Neural progenitor cell (in vitro differentiated cells): ENCODE data around the gene TMPRSS13. TPM values are rescaled to one million over a fixed set of nuclear protein-coding genes. Genes with fewer than 3 reads are reported as not detected.

Source experiments
- DNase-seq: peaks from one replicate; pipeline ENCODE4 v3.0.0-alpha.2; 2016; ENCODE audit warnings: low spot score
- H2AFZ ChIP-seq: fragments of 200-600 bp; sonication (generic); replicated peaks from 2 replicates; pipeline ENCODE4 v1.6.1; 2016; ENCODE audit warnings: antibody characterized with exemption
- H3F3A ChIP-seq: fragments of 200-600 bp; sonication (generic); 2 replicates; pipeline ENCODE4 v1.6.1; 2016; ENCODE audit warnings: antibody characterized with exemption, low read depth
- H3K27ac ChIP-seq: fragments of 200-600 bp; sonication (generic); 2 replicates; pipeline ENCODE4 v1.5.1; 2016; ENCODE audit warnings: mild to moderate bottlenecking
- H3K27me3 ChIP-seq: fragments of 200-600 bp; sonication (generic); 2 replicates; pipeline ENCODE4 v1.6.1; 2016; ENCODE audit warnings: mild to moderate bottlenecking, moderate library complexity
- H3K36me3 ChIP-seq: fragments of 200-600 bp; sonication (generic); 2 replicates; pipeline ENCODE4 v1.5.1; 2016
- H3K4me1 ChIP-seq: fragments of 200-600 bp; sonication (generic); 2 replicates; pipeline ENCODE4 v1.6.1; 2016; ENCODE audit warnings: mixed run types
- H3K4me2 ChIP-seq: fragments of 200-600 bp; sonication (generic); 2 replicates; pipeline ENCODE4 v1.6.1; 2016
- H3K4me3 ChIP-seq: fragments of 200-600 bp; sonication (generic); 2 replicates; pipeline ENCODE4 v1.5.1; 2016
- H3K79me2 ChIP-seq: fragments of 200-600 bp; sonication (generic); 2 replicates; pipeline ENCODE4 v1.6.1; 2016; ENCODE audit warnings: low read depth
- H3K9ac ChIP-seq: fragments of 200-600 bp; sonication (generic); 2 replicates; pipeline ENCODE4 v1.6.1; 2016
- H3K9me3 ChIP-seq: fragments of 200-600 bp; sonication (generic); 2 replicates; pipeline ENCODE4 v1.5.1; 2016; ENCODE audit warnings: low read depth
- H4K20me1 ChIP-seq: fragments of 200-600 bp; sonication (generic); 2 replicates; pipeline ENCODE4 v1.6.1; 2016; ENCODE audit warnings: low read depth
- H3K27ac Mint-ChIP-seq: 3 replicates; pipeline ENCODE4 v1.8.0; 2021; ENCODE audit warnings: mixed read lengths
- H3K27me3 Mint-ChIP-seq: 2 replicates; pipeline ENCODE4 v1.8.0; 2022; ENCODE audit warnings: low read depth, mild to moderate bottlenecking, inconsistent platforms, moderate library complexity, mixed read lengths; ENCODE audit not compliant: insufficient read depth
- H3K36me3 Mint-ChIP-seq: 3 replicates; pipeline ENCODE4 v1.8.0; 2021; ENCODE audit warnings: mixed read lengths
- H3K4me1 Mint-ChIP-seq: 3 replicates; pipeline ENCODE4 v1.8.0; 2021; ENCODE audit warnings: mixed read lengths
- H3K4me3 Mint-ChIP-seq: 3 replicates; pipeline ENCODE4 v1.8.0; 2021; ENCODE audit warnings: mild to moderate bottlenecking, moderate library complexity, mixed read lengths
- H3K9me3 Mint-ChIP-seq: 3 replicates; pipeline ENCODE4 v1.8.0; 2020; ENCODE audit warnings: mixed read lengths
- EZH2 ChIP-seq: fragments of 200-600 bp; sonication (generic); IDR thresholded peaks from 2 replicates; pipeline ENCODE4 v1.6.1; 2017; ENCODE audit warnings: antibody characterized with exemption, mild to moderate bottlenecking, moderate library complexity
- EZH2phosphoT487 ChIP-seq: fragments of 200-600 bp; sonication (generic); IDR thresholded peaks from 2 replicates; pipeline ENCODE4 v1.6.1; 2017; ENCODE audit warnings: antibody characterized with exemption
- total RNA-seq: library from RNA; depleted of rRNA; stranded (reverse); fragments of >200 nt; gene quantifications from 2 replicates; pipeline ENCODE4 v1.2.3, GENCODE V29; 2015; ENCODE audit warnings: low replicate concordance
- TF ChIP-seq, protein P1 (sequence below): fragments of 200-600 bp; sonication (generic); IDR thresholded peaks from 2 replicates; pipeline ENCODE4 v1.5.1; 2017; ENCODE audit warnings: antibody characterized with exemption, mild to moderate bottlenecking

Gene TMPRSS13
- total RNA-seq, 1 donor from 2014 or later: not detected

GRCh38 chr11:117869604-117870003 lies 59.6 kb downstream of the TMPRSS13 start:
- Mint-ChIP-seq H3K4me1 (peaks cover 48% of the 10 kb centered on the region), H3K27me3 (peaks cover 10% of the 10 kb centered on the region), H3K4me3 (no peak overlapping the region), H3K9me3 (no peaks in the 10 kb centered on the region), H3K27ac (no peak overlapping the region), H3K36me3 (peaks cover 15% of the 10 kb centered on the region)
- DNase-seq: no peak
- Histone ChIP-seq H2AFZ (no peak overlapping the region), H3K36me3 (no peaks in the 10 kb centered on the region), H4K20me1 (peaks cover 96% of the 10 kb centered on the region), H3K9ac (no peak overlapping the region), H3K4me3 (no peak overlapping the region), H3K27ac (no peak overlapping the region), H3K27me3 (no peaks in the 10 kb centered on the region), H3K4me1 (peaks cover 47% of the 10 kb centered on the region), H3K4me2 (peak overlapping the region; percentile 71), H3F3A (peaks cover 4% of the 10 kb centered on the region), H3K9me3 (no peaks in the 10 kb centered on the region), H3K79me2 (peaks cover 100% of the 10 kb centered on the region)
- no peak for TF ChIP-seq EZH2phosphoT487
- TF ChIP-seq, protein P1, sequence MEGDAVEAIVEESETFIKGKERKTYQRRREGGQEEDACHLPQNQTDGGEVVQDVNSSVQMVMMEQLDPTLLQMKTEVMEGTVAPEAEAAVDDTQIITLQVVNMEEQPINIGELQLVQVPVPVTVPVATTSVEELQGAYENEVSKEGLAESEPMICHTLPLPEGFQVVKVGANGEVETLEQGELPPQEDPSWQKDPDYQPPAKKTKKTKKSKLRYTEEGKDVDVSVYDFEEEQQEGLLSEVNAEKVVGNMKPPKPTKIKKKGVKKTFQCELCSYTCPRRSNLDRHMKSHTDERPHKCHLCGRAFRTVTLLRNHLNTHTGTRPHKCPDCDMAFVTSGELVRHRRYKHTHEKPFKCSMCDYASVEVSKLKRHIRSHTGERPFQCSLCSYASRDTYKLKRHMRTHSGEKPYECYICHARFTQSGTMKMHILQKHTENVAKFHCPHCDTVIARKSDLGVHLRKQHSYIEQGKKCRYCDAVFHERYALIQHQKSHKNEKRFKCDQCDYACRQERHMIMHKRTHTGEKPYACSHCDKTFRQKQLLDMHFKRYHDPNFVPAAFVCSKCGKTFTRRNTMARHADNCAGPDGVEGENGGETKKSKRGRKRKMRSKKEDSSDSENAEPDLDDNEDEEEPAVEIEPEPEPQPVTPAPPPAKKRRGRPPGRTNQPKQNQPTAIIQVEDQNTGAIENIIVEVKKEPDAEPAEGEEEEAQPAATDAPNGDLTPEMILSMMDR: no peak
- no peak for TF ChIP-seq EZH2

DNA sequence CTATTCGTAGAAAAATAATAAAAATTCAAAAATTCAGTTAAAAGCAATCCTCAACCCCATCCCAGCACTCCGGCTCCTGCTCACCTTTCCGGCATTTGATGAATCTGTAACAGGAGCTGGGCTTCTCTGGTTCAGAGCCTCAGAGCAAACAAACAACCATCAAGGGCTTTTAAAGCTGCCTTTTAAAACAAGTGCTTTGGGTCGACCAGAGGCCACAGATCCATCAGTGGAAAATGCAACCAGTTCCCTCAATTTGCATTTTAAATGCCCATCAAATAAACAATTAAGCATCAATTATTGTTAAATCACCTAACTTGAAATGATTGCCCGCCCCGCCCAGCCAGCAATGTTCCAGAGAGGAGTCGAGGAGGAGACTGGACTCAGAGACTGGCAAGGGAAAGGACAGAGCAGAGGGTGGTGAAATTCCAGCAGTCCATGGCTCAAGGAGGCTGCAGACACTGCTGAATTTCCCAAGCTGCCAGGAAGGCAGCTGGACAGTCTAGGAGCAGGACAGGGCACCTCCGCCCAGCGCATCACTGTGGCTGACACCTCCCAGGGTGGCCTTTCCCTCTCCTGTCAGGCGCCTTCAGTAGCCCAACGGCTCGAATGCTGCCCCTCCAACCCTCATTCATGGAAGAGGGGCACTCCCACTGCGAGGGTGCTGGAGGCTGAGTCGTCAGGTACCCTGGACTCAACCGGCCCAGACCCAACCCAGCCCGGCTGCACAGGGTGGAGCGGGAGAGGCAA lies 60.2 kb downstream of the TMPRSS13 start:
- Histone ChIP-seq H3K9ac (no peak overlapping the region), H3K79me2 (peaks cover 100% of the 10 kb centered on the region), H4K20me1 (peaks cover 99% of the 10 kb centered on the region), H3K4me1 (peaks cover 41% of the 10 kb centered on the region), H3K4me2 (peak overlapping the region; percentile 71), H3K4me3 (no peak overlapping the region), H3K36me3 (no peaks in the 10 kb centered on the region), H3F3A (no peaks in the 10 kb centered on the region), H3K9me3 (no peaks in the 10 kb centered on the region), H3K27me3 (no peaks in the 10 kb centered on the region), H3K27ac (no peak overlapping the region), H2AFZ (no peak overlapping the region)
- no peak for DNase-seq
- peaks cover 8% of the 10 kb centered on the region for H3K27me3 Mint-ChIP-seq
- no peak overlapping the region for H3K4me3 Mint-ChIP-seq
- peaks cover 18% of the 10 kb centered on the region for H3K36me3 Mint-ChIP-seq
- H3K9me3 Mint-ChIP-seq: no peaks in the 10 kb centered on the region
- H3K4me1 Mint-ChIP-seq: peaks cover 43% of the 10 kb centered on the region
- H3K27ac Mint-ChIP-seq: no peak overlapping the region
- TF ChIP-seq EZH2phosphoT487 (no peak), EZH2 (no peak)
- TF ChIP-seq, protein P1: no peak

DNA sequence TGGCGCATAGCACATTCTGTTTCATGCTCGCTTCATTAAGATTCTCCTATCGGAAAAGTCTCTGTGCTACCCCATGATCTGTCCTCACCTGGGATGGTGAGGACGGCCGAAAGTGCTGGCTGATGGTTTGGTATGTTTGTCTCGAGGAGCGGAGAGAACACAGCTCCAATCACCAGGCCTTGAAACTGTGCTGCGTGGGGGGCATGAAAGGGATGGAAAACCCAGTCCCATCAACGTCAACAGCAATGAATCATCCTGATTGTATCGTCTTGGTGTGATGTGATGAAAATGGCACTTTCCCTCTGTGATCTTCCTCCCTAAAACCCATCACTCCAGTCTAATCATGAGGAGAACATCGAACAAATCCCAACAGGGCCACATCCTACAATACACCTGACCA lies 61.1 kb downstream of the TMPRSS13 start:
- Histone ChIP-seq H3K79me2 (peaks cover 100% of the 10 kb centered on the region), H3K4me1 (peaks cover 32% of the 10 kb centered on the region), H3K36me3 (no peaks in the 10 kb centered on the region), H3K27me3 (no peaks in the 10 kb centered on the region), H2AFZ (no peak overlapping the region), H3K9me3 (no peaks in the 10 kb centered on the region), H4K20me1 (peaks cover 99% of the 10 kb centered on the region), H3F3A (no peaks in the 10 kb centered on the region), H3K4me2 (peak overlapping the region; percentile 22), H3K27ac (no peak overlapping the region), H3K4me3 (no peak overlapping the region), H3K9ac (no peak overlapping the region)
- Mint-ChIP-seq H3K27ac (no peak overlapping the region), H3K36me3 (peaks cover 18% of the 10 kb centered on the region), H3K4me3 (no peak overlapping the region), H3K4me1 (peaks cover 39% of the 10 kb centered on the region), H3K27me3 (peaks cover 7% of the 10 kb centered on the region), H3K9me3 (no peaks in the 10 kb centered on the region)
- TF ChIP-seq EZH2 (no peak), EZH2phosphoT487 (no peak)
- TF ChIP-seq, protein P1: no peak
- no peak for DNase-seq
